KMS-11 (cell line): ENCODE data around the gene PRDM8.

Source experiments
- H2AFZ ChIP-seq: fragments of 200-600 bp; sonication (generic); 2 replicates; pipeline ENCODE4 v1.6.1; 2016; ENCODE audit warnings: antibody characterized with exemption, mixed run types, low read depth
- H3K27ac ChIP-seq: fragments of 200-600 bp; sonication (generic); 2 replicates; pipeline ENCODE4 v1.6.1; 2016; ENCODE audit warnings: mild to moderate bottlenecking, mixed run types
- H3K27me3 ChIP-seq: fragments of 200-600 bp; sonication (generic); 2 replicates; pipeline ENCODE4 v1.6.1; 2017; ENCODE audit warnings: mild to moderate bottlenecking, low read depth, mixed run types, moderate library complexity; ENCODE audit not compliant: insufficient read depth
- H3K36me3 ChIP-seq: fragments of 200-600 bp; sonication (generic); 2 replicates; pipeline ENCODE4 v1.6.1; 2017; ENCODE audit warnings: mild to moderate bottlenecking, mixed run types; ENCODE audit not compliant: insufficient read depth
- H3K4me1 ChIP-seq: fragments of 200-600 bp; sonication (generic); 2 replicates; pipeline ENCODE4 v1.6.1; 2016; ENCODE audit warnings: mild to moderate bottlenecking, low read depth, mixed run types; ENCODE audit not compliant: poor library complexity, severe bottlenecking
- H3K4me2 ChIP-seq: fragments of 200-600 bp; sonication (generic); 2 replicates; pipeline ENCODE4 v1.7.0; 2016; ENCODE audit warnings: mild to moderate bottlenecking, mixed run types
- H3K4me3 ChIP-seq: fragments of 200-600 bp; sonication (generic); IDR thresholded peaks from 2 replicates; pipeline ENCODE4 v1.6.1; 2017; ENCODE audit warnings: low read depth, low read length, mixed read lengths; ENCODE audit not compliant: insufficient read depth
- H3K79me2 ChIP-seq: fragments of 200-600 bp; sonication (generic); 2 replicates; pipeline ENCODE4 v1.6.1; 2016; ENCODE audit warnings: low read depth, mixed run types; ENCODE audit not compliant: insufficient read depth
- H3K9ac ChIP-seq: fragments of 200-600 bp; sonication (generic); 2 replicates; pipeline ENCODE4 v1.6.1; 2016; ENCODE audit warnings: mild to moderate bottlenecking, mixed run types
- H4K20me1 ChIP-seq: fragments of 200-600 bp; sonication (generic); 2 replicates; pipeline ENCODE4 v1.6.1; 2016; ENCODE audit warnings: mild to moderate bottlenecking, mixed run types; ENCODE audit not compliant: insufficient read depth
- TF ChIP-seq, protein P1 (sequence below): fragments of 200-600 bp; sonication (generic); conservative IDR thresholded peaks from 2 replicates; pipeline ENCODE4 v1.6.1; 2017; ENCODE audit warnings: low read depth, mild to moderate bottlenecking, antibody characterized with exemption, low read length, moderate library complexity, mixed read lengths

Gene PRDM8

DNA sequence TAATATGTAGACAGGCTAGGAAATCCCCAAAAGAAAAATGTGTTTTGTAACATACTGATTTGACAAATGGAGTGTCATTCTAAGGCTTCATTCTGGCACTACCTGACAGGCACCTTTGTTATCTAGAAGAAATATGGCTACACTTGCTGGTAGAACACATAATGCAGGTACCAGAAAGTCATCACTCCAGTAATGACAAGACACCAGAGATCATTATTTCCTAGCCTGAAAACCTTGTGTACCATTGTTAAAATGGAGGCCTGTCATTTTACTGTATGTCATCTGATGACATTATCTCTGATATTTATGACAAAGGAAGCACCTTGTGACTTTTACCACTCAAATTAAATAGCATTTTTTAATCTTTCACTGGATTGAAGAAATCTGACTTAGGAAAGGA, 55.6 kb downstream of the PRDM8 start:
- Histone ChIP-seq H3K27me3 (no peaks in the 10 kb centered on the region), H3K4me3 (no peak overlapping the region), H3K79me2 (no peaks in the 10 kb centered on the region), H3K9ac (no peak overlapping the region), H2AFZ (no peak overlapping the region), H3K36me3 (no peaks in the 10 kb centered on the region), H3K4me2 (no peak overlapping the region), H3K27ac (no peak overlapping the region), H3K4me1 (no peaks in the 10 kb centered on the region), H4K20me1 (no peaks in the 10 kb centered on the region)
- TF ChIP-seq, protein P1, sequence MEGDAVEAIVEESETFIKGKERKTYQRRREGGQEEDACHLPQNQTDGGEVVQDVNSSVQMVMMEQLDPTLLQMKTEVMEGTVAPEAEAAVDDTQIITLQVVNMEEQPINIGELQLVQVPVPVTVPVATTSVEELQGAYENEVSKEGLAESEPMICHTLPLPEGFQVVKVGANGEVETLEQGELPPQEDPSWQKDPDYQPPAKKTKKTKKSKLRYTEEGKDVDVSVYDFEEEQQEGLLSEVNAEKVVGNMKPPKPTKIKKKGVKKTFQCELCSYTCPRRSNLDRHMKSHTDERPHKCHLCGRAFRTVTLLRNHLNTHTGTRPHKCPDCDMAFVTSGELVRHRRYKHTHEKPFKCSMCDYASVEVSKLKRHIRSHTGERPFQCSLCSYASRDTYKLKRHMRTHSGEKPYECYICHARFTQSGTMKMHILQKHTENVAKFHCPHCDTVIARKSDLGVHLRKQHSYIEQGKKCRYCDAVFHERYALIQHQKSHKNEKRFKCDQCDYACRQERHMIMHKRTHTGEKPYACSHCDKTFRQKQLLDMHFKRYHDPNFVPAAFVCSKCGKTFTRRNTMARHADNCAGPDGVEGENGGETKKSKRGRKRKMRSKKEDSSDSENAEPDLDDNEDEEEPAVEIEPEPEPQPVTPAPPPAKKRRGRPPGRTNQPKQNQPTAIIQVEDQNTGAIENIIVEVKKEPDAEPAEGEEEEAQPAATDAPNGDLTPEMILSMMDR = no peak

DNA sequence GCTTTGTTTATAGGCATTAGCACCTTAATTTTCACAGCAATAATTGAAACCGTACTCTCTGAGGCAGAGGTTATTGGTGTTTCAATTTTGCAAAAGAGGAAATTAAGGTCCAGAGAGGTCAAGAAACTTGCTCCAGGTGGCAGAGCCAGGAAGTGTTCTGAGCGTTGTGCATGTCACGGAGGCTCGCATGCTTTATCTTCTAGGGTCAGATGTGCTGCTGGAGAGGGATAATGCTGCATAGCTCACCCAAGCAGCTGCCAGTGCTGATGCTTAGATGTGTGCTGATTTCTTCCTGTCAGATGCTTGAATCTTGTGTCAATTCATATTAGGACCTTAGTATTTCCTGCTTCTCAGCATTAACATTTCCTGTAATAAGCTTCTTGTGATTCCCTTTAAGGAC, 56.2 kb downstream of the PRDM8 start:
- Histone ChIP-seq H3K36me3 (no peaks in the 10 kb centered on the region), H4K20me1 (no peaks in the 10 kb centered on the region), H3K4me3 (no peak overlapping the region), H3K27me3 (no peaks in the 10 kb centered on the region), H3K79me2 (no peaks in the 10 kb centered on the region), H3K4me2 (no peak overlapping the region), H3K9ac (no peak overlapping the region), H2AFZ (no peak overlapping the region), H3K27ac (no peak overlapping the region), H3K4me1 (no peaks in the 10 kb centered on the region)
- TF ChIP-seq, protein P1 = no peak
